Brain microvascular endothelial cell (primary cell): ENCODE data around the gene CLEC1B.

Experiments used
- DNase-seq: peaks from one replicate; pipeline ENCODE4 v3.0.0-alpha.2; 2020
- H3K27ac ChIP-seq: fragments of 250-450 bp; sonication (Bioruptor Pico); 2 replicates; pipeline ENCODE4 v1.5.1; 2020; ENCODE audit warnings: mild to moderate bottlenecking, moderate library complexity
- H3K27me3 ChIP-seq: fragments of 250-450 bp; sonication (Bioruptor Pico); replicated peaks from 2 replicates; pipeline ENCODE4 v1.5.1; 2020; ENCODE audit warnings: mild to moderate bottlenecking
- H3K36me3 ChIP-seq: fragments of 250-450 bp; sonication (Bioruptor Pico); replicated peaks from 2 replicates; pipeline ENCODE4 v1.5.1; 2020; ENCODE audit warnings: mild to moderate bottlenecking
- H3K4me3 ChIP-seq: 2 replicates; pipeline ENCODE4 v1.5.1; 2011; ENCODE audit warnings: low read depth, mild to moderate bottlenecking, control low read depth, low read length, moderate library complexity
- in situ Hi-C: cut with HindIII; loops from 2 replicates; pipeline ENCODE4 v1.10.0; 2017; ENCODE audit warnings: low sequenced_read_pairs, low pct_ligation_motif_present
- TF ChIP-seq, protein P1 (sequence below): IDR thresholded peaks from 2 replicates; pipeline ENCODE4 v1.5.1; 2011; ENCODE audit warnings: low read depth, mild to moderate bottlenecking, moderate library complexity, low read length, control low read depth, inconsistent platforms; ENCODE audit errors: missing control alignments

Gene CLEC1B

DNA sequence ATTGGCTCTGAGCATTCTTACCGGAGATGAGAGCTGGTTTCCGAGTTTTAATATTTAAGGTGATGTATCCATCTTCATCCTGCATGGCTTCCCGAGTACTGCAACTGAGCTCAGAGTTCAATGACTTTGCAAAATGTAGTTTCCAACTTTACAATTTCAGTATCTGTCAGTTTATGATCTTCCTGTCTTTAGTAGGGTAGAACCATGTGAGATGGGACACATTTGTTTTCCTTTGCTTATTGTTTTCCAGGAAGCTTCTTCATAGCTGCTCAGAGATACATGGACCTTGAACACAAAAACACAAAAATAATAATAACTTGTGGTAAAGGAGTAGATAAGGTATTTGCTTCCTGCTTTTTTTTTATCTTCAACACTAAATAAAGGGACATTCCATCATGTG, at the start of gene CLEC1B:
TSS of gene CLEC1B (minus strand) at position 106 of the 400 bp plus-strand sequence. CDS start at position 85, 21 bp downstream.
- Histone ChIP-seq H3K27ac (no peak within 1 kb of the TSS), H3K36me3 (no peaks in the 10 kb centered on the region), H3K4me3 (no peak within 1 kb of the TSS), H3K27me3 (no peaks in the 10 kb centered on the region)
- TF ChIP-seq, protein P1, sequence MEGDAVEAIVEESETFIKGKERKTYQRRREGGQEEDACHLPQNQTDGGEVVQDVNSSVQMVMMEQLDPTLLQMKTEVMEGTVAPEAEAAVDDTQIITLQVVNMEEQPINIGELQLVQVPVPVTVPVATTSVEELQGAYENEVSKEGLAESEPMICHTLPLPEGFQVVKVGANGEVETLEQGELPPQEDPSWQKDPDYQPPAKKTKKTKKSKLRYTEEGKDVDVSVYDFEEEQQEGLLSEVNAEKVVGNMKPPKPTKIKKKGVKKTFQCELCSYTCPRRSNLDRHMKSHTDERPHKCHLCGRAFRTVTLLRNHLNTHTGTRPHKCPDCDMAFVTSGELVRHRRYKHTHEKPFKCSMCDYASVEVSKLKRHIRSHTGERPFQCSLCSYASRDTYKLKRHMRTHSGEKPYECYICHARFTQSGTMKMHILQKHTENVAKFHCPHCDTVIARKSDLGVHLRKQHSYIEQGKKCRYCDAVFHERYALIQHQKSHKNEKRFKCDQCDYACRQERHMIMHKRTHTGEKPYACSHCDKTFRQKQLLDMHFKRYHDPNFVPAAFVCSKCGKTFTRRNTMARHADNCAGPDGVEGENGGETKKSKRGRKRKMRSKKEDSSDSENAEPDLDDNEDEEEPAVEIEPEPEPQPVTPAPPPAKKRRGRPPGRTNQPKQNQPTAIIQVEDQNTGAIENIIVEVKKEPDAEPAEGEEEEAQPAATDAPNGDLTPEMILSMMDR, result no peak
- in situ Hi-C loops, result no loop called here
- DNase-seq, result no peak

DNA sequence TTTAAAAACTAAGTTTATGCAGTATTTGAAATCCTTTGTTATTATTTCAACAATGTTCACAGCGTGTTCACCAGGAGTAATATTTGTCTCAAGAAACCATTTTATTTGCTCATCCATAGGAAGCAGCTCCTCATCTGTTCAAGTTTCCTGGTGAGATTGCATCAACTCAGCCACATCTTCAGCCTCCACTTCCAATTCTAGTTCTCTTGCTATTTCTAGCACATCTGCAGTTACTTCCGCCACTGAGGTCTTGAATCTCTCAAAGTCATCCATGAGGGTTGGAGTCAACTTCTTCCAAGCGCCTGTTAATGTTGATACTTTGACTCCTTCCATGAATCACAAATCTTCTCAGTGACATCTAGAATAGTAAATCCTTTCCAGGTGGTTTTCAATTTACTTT, 49.6 kb upstream of the CLEC1B start:
- Histone ChIP-seq H3K27me3 (no peaks in the 10 kb centered on the region), H3K27ac (no peak overlapping the region), H3K4me3 (no peak overlapping the region), H3K36me3 (no peaks in the 10 kb centered on the region)
- TF ChIP-seq, protein P1, result no peak
- DNase-seq, result no peak
- in situ Hi-C loops, result no loop called here

DNA sequence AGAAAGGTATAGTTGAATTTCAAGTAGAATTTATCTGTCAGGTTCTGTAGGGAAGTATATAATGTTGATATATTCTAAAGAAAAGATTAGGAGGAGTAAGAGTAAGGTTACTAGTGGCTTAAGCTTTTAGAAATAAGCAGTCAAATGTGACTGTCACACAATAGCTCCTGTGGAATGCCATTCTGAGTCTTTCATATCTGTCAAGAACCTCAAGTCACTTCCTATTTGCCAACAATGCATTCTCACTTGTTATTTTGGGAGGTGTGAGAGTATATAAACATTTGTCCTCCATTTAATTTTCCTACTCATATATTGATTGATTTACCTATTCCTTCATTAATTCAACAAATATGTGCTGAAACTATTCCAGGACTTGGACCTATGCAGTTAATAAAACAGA, 43.2 kb upstream of the CLEC1B start:
- no peaks in the 10 kb centered on the region for H3K27me3 ChIP-seq
- H3K27ac ChIP-seq, result no peak overlapping the region
- no peak for DNase-seq
- H3K36me3 ChIP-seq, result no peaks in the 10 kb centered on the region
- in situ Hi-C loops, result no loop called here
- TF ChIP-seq, protein P1, result no peak
- H3K4me3 ChIP-seq, result no peak overlapping the region

DNA sequence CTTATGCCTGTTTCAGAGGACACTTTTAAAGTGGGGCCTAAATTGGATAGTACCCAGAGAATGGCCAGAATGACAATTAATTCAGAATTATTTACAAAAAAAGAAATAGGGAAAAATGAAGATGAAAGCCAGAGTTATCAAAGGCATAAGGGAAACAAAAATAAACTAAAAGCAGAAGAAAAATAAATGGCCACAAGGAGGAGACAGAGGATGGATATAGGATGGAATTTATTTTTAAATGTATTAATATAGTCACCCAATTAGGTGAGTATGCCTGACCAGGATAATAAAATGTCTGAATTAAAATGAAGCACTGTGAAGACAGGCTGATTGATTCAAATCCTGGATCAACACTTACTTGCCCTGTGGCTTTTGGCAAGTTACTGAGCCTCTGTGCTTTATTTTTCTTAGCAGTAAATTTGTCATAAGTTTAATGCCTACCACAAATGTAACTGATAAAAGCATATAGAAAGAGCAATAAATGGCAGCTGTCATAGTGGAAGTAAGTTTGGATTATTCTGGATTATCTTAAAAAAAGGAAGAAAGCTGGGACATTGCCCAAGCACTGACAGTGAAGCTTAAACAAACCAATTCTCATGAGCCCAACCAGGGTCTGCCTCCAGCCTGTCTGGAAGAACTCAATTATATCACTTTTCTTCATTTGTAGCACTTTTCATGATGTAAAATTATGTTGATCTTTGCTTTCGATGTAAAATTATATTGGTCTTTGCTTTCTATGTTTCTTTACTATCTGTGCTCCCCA, 35.0 kb upstream of the CLEC1B start:
- in situ Hi-C loops, result no loop called here
- no peaks in the 10 kb centered on the region for H3K27me3 ChIP-seq
- TF ChIP-seq, protein P1, result peak; percentile 37
- H3K36me3 ChIP-seq, result no peaks in the 10 kb centered on the region
- no peak for DNase-seq
- H3K27ac ChIP-seq, result no peak overlapping the region
- H3K4me3 ChIP-seq, result no peak overlapping the region

DNA sequence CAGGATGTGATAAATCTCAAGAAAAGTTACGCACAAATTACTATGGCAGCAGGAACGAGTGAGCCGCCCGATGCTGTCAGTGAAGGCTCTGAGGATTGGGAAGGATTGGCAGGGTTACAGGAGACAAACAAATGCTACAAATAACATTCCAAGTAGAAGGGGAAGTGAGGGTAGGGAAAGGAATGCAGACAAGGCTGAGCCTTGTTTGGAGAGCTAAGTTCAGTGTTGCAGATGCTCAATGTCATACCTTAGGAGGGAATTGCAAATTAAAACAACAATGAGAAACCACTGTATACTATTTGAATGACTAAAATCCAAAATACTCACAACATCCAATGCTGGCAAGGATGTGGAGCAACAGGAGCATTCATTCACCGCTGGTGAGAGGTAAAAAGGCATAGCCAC, 32.9 kb upstream of the CLEC1B start:
- Histone ChIP-seq H3K4me3 (no peak overlapping the region), H3K27me3 (no peaks in the 10 kb centered on the region), H3K27ac (peak overlapping the region; percentile 83), H3K36me3 (no peaks in the 10 kb centered on the region)
- DNase-seq, result peak; percentile 86
- in situ Hi-C loops, result no loop called here
- TF ChIP-seq, protein P1, result no peak

DNA sequence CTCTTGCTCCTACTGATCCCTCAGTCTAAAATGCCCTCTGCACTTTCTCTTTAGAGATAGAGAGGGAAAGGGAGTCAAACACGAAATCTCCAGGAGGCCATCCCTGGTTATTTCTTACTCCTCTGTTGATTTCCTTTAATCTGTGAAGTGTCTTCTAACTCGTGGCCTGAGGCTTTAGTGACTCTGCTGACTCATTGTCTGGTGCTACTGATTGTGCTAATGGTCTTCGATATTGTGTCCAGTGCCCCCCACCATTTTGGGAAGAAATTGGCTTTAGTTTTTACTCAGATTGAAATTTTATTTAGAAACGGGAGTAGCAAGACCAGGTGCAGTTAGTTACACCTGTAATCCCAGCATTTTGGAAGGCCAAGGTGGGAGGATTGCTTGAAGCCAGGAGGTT, 32.4 kb upstream of the CLEC1B start:
- Histone ChIP-seq H3K4me3 (no peak overlapping the region), H3K27me3 (no peaks in the 10 kb centered on the region), H3K36me3 (no peaks in the 10 kb centered on the region), H3K27ac (peak overlapping the region; percentile 83)
- in situ Hi-C loops, result no loop called here
- TF ChIP-seq, protein P1, result no peak
- peak; percentile 33 for DNase-seq
